CD4-positive, alpha-beta T cell (primary cell): ENCODE data around the gene PINLYP. TPM values are rescaled to one million over a fixed set of nuclear protein-coding genes. Genes with fewer than 3 reads are reported as not detected.
A peak's percentile ranks its signal among the peaks of the same experiment; 100 is the strongest.
"Not testable (repeated sequence)": the region's sequence is repeated elsewhere in the genome, so short reads cannot be mapped to it uniquely, and the experiment has no call there.

Source experiments
- ATAC-seq: fragments of 200-7000 bp; cut with Tn5 transposase; one replicate; pipeline ENCODE4 v1.10.0; 2022; ENCODE audit warnings: mild to moderate bottlenecking; ENCODE audit not compliant: poor library complexity
- CTCF ChIA-PET: fragments of 350-600 bp; sonication (Branson Sonifier 250); formaldehyde crosslinking; loops from one replicate; lab custom pipeline; 2021; ENCODE audit warnings: antibody characterized with exemption, inconsistent platforms; lab: Charles Lee
- POLR2A ChIA-PET: fragments of 350-600 bp; sonication (Branson Sonifier 250); formaldehyde crosslinking; loops from one replicate; lab custom pipeline; 2021; ENCODE audit warnings: antibody characterized with exemption, inconsistent platforms; lab: Charles Lee
- DNase-seq, 14 experiments: peaks; one replicate each; pipeline ENCODE4 v3.0.0-alpha.2; 2013 to 2020; ENCODE audit warnings: mixed read lengths in 2 of 14
- H3K27ac ChIP-seq, 2 donors: one replicate each; pipeline versions ENCODE4 v1.5.1 to v1.7.0; 2013; ENCODE audit warnings: low read length in 2 of 2, low read depth in 1 of 2, mild to moderate bottlenecking in 1 of 2
- H3K27me3 ChIP-seq, 2 experiments: 1 replicate in 1 of 2; 2 replicates in 1 of 2; pipeline versions ENCODE4 v1.6.1 to v1.7.0; 2013; ENCODE audit warnings: low read length in 2 of 2, control low read depth in 1 of 2, mild to moderate bottlenecking in 1 of 2, moderate library complexity in 1 of 2; ENCODE audit not compliant: insufficient read depth in 2 of 2, control insufficient read depth in 1 of 2
- H3K36me3 ChIP-seq: one replicate; pipeline ENCODE4 v1.6.1; 2013; ENCODE audit warnings: low read length, control low read depth; ENCODE audit not compliant: insufficient read depth
- H3K4me1 ChIP-seq: one replicate; pipeline ENCODE4 v1.6.1; 2013; ENCODE audit warnings: low read length, control low read depth; ENCODE audit not compliant: insufficient read depth
- H3K4me3 ChIP-seq: one replicate; pipeline ENCODE4 v1.5.1; 2013; ENCODE audit warnings: mild to moderate bottlenecking, low read length, moderate library complexity
- H3K9me3 ChIP-seq, 2 experiments: 1 replicate in 1 of 2; 2 replicates in 1 of 2; pipeline versions ENCODE4 v1.6.1 to v1.7.0; 2013; ENCODE audit warnings: low read length in 2 of 2, mild to moderate bottlenecking in 2 of 2, control low read depth in 1 of 2, moderate library complexity in 1 of 2; ENCODE audit not compliant: control insufficient read depth in 1 of 2, insufficient read depth in 1 of 2
- H3K27ac Mint-ChIP-seq: one replicate; pipeline ENCODE4 v1.8.0; 2020; ENCODE audit warnings: mixed read lengths
- H3K27me3 Mint-ChIP-seq: one replicate; pipeline ENCODE4 v1.8.0; 2021; ENCODE audit warnings: mixed read lengths
- H3K36me3 Mint-ChIP-seq: one replicate; pipeline ENCODE4 v1.8.0; 2021; ENCODE audit warnings: low read depth, mixed read lengths
- H3K4me1 Mint-ChIP-seq: one replicate; pipeline ENCODE4 v1.8.0; 2021; ENCODE audit warnings: low read depth, mixed read lengths
- H3K4me3 Mint-ChIP-seq: one replicate; pipeline ENCODE4 v1.8.0; 2020; ENCODE audit warnings: mild to moderate bottlenecking, mixed read lengths
- H3K9me3 Mint-ChIP-seq: one replicate; pipeline ENCODE4 v1.8.0; 2020; ENCODE audit warnings: mixed read lengths
- intact Hi-C, 2 experiments: fragments of 100-400 bp; cut with DNase I in 1 of 2; cut with micrococcal nuclease in 1 of 2; formaldehyde crosslinking; loops; one replicate each; pipeline versions ENCODE4 v1.15.1 to v1.9.0; 2023 to 2025; cut with DNase I, micrococcal nuclease
- total RNA-seq, 174 experiments: library from RNA in 2 of 174; stranded (reverse) in 2 of 174; gene quantifications; one replicate each; pipeline ENCODE4 v1.2.3 and lab custom pipeline; 2021 to 2026
- TF ChIP-seq, protein P1 (sequence below): fragments of 200-600 bp; IDR thresholded peaks from one replicate; pipeline ENCODE4 v1.8.0; 2022; ENCODE audit warnings: antibody characterized with exemption, mild to moderate bottlenecking

The PINLYP gene
- total RNA-seq, 2 experiments from 2014 or later: not detected

DNA sequence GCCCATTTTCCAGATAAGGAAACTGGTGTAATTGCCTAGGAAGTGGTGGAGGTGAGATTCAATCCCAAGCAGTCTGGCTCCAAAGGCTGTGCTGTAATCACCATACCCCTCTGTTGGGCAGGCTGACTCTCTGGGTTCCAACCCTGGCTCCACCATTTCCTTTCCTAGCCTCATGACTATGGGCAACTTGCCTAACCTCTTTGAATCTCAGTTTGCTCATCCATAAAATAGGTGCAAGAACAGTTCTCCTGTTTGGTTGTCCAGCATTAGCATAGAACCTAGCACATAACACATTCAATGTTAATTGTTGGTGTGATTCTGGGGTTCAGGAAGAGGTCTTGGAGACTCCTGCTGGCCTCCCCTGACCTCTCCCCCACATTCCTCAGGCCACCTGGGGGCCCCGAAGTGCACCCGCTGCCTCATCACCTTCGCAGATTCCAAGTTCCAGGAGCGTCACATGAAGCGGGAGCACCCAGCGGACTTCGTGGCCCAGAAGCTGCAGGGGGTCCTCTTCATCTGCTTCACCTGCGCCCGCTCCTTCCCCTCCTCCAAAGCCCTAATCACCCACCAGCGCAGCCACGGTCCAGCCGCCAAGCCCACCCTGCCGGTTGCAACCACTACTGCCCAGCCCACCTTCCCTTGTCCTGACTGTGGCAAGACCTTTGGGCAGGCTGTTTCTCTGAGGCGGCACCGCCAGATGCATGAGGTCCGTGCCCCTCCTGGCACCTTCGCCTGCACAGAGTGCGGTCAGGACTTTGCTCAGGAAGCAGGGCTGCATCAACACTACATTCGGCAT, 23.0 kb downstream of the PINLYP start:
- peak overlapping the region; percentile 62 for H3K4me3 Mint-ChIP-seq
- POLR2A ChIA-PET: interaction anchor here (1.3 kb wide), 1 partner anchor 24 kb away, joined by 3 read pairs; no protein-coding TSS in a partner anchor
- TF ChIP-seq, protein P1, sequence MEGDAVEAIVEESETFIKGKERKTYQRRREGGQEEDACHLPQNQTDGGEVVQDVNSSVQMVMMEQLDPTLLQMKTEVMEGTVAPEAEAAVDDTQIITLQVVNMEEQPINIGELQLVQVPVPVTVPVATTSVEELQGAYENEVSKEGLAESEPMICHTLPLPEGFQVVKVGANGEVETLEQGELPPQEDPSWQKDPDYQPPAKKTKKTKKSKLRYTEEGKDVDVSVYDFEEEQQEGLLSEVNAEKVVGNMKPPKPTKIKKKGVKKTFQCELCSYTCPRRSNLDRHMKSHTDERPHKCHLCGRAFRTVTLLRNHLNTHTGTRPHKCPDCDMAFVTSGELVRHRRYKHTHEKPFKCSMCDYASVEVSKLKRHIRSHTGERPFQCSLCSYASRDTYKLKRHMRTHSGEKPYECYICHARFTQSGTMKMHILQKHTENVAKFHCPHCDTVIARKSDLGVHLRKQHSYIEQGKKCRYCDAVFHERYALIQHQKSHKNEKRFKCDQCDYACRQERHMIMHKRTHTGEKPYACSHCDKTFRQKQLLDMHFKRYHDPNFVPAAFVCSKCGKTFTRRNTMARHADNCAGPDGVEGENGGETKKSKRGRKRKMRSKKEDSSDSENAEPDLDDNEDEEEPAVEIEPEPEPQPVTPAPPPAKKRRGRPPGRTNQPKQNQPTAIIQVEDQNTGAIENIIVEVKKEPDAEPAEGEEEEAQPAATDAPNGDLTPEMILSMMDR: no peak
- no peaks in the 10 kb centered on the region for H3K27me3 Mint-ChIP-seq
- CTCF ChIA-PET: interaction anchor here (5.8 kb wide), 1 partner anchor 44 kb away, joined by 122 read pairs; no protein-coding TSS in a partner anchor
- peaks cover 63% of the 10 kb centered on the region for H3K36me3 Mint-ChIP-seq
- peak overlapping the region; percentile 100 for H3K27ac Mint-ChIP-seq
- H3K4me1 Mint-ChIP-seq: peaks cover 39% of the 10 kb centered on the region
- Histone ChIP-seq H3K9me3 (no peaks in the 10 kb centered on the region), H3K4me3 (no peak overlapping the region), H3K27ac (no peak overlapping the region), H3K27me3 (no peaks in the 10 kb centered on the region), H3K36me3 (peaks cover 33% of the 10 kb centered on the region), H3K4me1 (peaks cover 41% of the 10 kb centered on the region)
- ATAC-seq: no peak
- DNase-seq: no peak
- intact Hi-C loops: loop anchor here in 1 of 2 experiments (5.0 kb wide), 2 partner anchors 54 to 136 kb away; no protein-coding TSS in a partner anchor
- H3K9me3 Mint-ChIP-seq: no peaks in the 10 kb centered on the region

DNA sequence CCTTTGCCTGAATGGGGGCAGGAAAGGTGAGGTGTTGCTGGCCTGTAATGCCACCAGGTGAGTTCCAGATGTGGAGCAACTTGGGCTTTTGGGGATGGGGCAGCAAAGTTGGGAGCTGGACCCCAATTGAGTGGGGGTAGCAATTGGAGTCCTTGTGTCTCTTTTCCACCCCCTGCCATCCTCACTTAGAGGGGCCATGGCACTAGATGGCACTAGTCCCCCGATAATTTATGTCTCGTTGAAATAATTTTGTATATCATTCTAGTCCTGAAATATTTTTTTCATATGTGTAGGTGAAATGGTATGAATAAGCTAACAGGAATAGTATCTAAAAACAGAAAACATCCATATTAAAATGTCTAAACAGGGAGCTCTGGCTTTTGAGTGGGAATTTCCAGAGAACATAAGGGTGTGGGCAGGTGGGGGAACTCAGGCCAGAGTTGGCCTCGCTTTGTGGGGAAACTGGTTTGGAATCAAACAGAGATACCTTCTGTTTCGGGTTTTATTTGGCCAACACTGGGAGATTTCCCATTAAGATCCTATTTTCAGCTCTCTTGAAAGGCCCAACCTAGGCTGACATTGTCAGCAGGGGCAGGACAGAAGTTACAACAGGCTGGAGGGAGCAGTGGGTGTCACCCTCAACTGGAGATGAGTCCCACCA, 24.2 kb downstream of the PINLYP start:
- Mint-ChIP-seq H3K4me3 (no peak overlapping the region), H3K27me3 (no peaks in the 10 kb centered on the region), H3K27ac (peak overlapping the region; percentile 30), H3K9me3 (no peaks in the 10 kb centered on the region), H3K36me3 (peaks cover 60% of the 10 kb centered on the region), H3K4me1 (peaks cover 35% of the 10 kb centered on the region)
- Histone ChIP-seq H3K4me1 (peaks cover 30% of the 10 kb centered on the region), H3K27me3 (no peaks in the 10 kb centered on the region), H3K36me3 (peaks cover 31% of the 10 kb centered on the region), H3K27ac (no peak overlapping the region), H3K4me3 (no peak overlapping the region), H3K9me3 (no peaks in the 10 kb centered on the region)
- DNase-seq: no peak
- ChIA-PET CTCF (interaction anchor here (1.1 kb wide), 1 partner anchor 26 kb away, joined by 4 read pairs; no protein-coding TSS in a partner anchor), POLR2A (no interaction called here)
- TF ChIP-seq, protein P1: no peak
- ATAC-seq: no peak
- intact Hi-C loops: loop anchor here in 1 of 2 experiments (5.0 kb wide), 2 partner anchors 53 to 137 kb away; no protein-coding TSS in a partner anchor

DNA sequence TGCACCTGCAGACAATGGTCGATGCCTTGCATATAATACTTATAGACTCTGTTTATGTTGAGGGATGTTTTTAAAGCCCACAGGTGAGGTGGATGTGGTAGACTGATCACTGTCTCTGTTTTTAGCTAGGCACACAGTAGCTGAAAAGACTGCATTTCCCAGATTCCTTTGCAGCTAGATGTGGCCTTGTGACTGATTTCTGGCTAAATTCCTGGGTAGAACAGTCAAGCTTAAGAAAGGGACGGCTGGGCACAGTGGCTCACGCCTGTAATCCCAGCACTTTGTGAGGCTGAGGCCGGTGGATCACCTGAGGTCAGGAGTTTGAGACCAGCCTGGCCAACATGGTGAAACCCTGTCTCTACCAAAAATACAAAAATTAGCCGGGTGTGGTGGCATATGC, 24.7 kb downstream of the PINLYP start:
- Histone ChIP-seq H3K36me3 (peaks cover 31% of the 10 kb centered on the region), H3K4me1 (peaks cover 24% of the 10 kb centered on the region)
- intact Hi-C loops, H3K9me3 ChIP-seq, H3K27me3 ChIP-seq, H3K4me3 ChIP-seq, DNase-seq, H3K9me3 Mint-ChIP-seq, H3K4me3 Mint-ChIP-seq, H3K27me3 Mint-ChIP-seq, H3K27ac ChIP-seq, POLR2A ChIA-PET, ATAC-seq: not testable (repeated sequence)
- CTCF ChIA-PET: interaction anchor here (1.1 kb wide), 1 partner anchor 26 kb away, joined by 4 read pairs; no protein-coding TSS in a partner anchor
- Mint-ChIP-seq H3K27ac (peak overlapping the region; percentile 30), H3K4me1 (peaks cover 32% of the 10 kb centered on the region), H3K36me3 (peaks cover 58% of the 10 kb centered on the region)
